Thyroid gland (tissue), 4 donors: Measurements from ENCODE around the gene CPXM1. TPM values are rescaled to one million over a fixed set of nuclear protein-coding genes. Genes with fewer than 3 reads are reported as not detected.

Source experiments
- DNase-seq, 2 donors: peaks; one replicate each; pipeline ENCODE4 v3.0.0-alpha.2; 2019
- H3K27ac ChIP-seq, 3 donors: fragments of 200-600 bp; sonication (generic); 1 replicate in 2 of 3; 2 replicates in 1 of 3; pipeline ENCODE4 v1.5.1; 2016 to 2019; ENCODE audit warnings: mild to moderate bottlenecking in 1 of 3, moderate library complexity in 1 of 3
- H3K27me3 ChIP-seq: fragments of 200-600 bp; sonication (generic); one replicate; pipeline ENCODE4 v1.5.1; 2019
- H3K36me3 ChIP-seq, 2 donors: fragments of 200-600 bp; sonication (generic); one replicate each; pipeline ENCODE4 v1.5.1; 2016 to 2019
- H3K4me1 ChIP-seq, 2 donors: fragments of 200-600 bp; sonication (generic); one replicate each; pipeline ENCODE4 v1.5.1; 2017 to 2019
- H3K4me3 ChIP-seq, 3 donors: fragments of 200-600 bp; sonication (generic); replicated peaks in 1 of 3; 1 replicate in 2 of 3; 2 replicates in 1 of 3; pipeline ENCODE4 v1.5.1; 2016; ENCODE audit warnings: mild to moderate bottlenecking in 1 of 3
- H3K9me3 ChIP-seq: fragments of 200-600 bp; sonication (generic); one replicate; pipeline ENCODE4 v1.5.1; 2017
- CTCF ChIP-seq, 6 experiments: fragments of 200-600 bp in 3 of 6; fragments of 450-650 bp in 3 of 6; sonication (generic) in 3 of 6; IDR thresholded peaks; one replicate each; pipeline ENCODE4 v1.5.1; 2016 to 2019; ENCODE audit warnings: antibody characterized with exemption in 6 of 6, mild to moderate bottlenecking in 2 of 6, inconsistent platforms in 1 of 6, moderate library complexity in 1 of 6
- POLR2A ChIP-seq, 2 donors: fragments of 450-650 bp; IDR thresholded peaks; one replicate each; pipeline ENCODE4 v1.6.1; 2017; ENCODE audit warnings: antibody characterized with exemption in 2 of 2, mild to moderate bottlenecking in 2 of 2, moderate library complexity in 1 of 2
- WGBS, 2 donors: methylation state at CpG; one replicate each; pipeline ENCODE4 v1.1.5; 2017; 5-methylcytosine and 5-hydroxymethylcytosine counted together
- intact Hi-C: fragments of 100-400 bp; cut with DNase I; formaldehyde crosslinking; loops from one replicate; pipeline ENCODE4 v1.15.1; 2023
- total RNA-seq, 4 donors: library from RNA; depleted of rRNA; stranded (reverse); fragments of >200 nt; gene quantifications; one replicate each; pipeline ENCODE4 v1.2.3, GENCODE V29; 2016

The CPXM1 gene
- total RNA-seq, 4 donors from 2014 or later, result 1.3 to 38.5 (median 16.5) TPM

- DNase-seq, result no peak
- H3K27me3 ChIP-seq, result no peaks in the 10 kb centered on the region
- TF ChIP-seq POLR2A (IDR thresholded peaks at IDR 0.05), result no peak
- no peak for TF ChIP-seq CTCF (IDR thresholded peaks at IDR 0.05)
- H3K4me3 ChIP-seq, result no peak overlapping the region
- peaks cover 11 to 12% of the 10 kb centered on the region in 2 donors for H3K4me1 ChIP-seq
- no peak overlapping the region for H3K27ac ChIP-seq
- 88 to 90% methylated on average over 12 to 16 of the region's 16 CpGs for WGBS, 2 donors
- H3K9me3 ChIP-seq, result no peaks in the 10 kb centered on the region
- intact Hi-C loops, result no loop called here
- H3K36me3 ChIP-seq, result no peaks in the 10 kb centered on the region
These were observed 3.1 kb downstream of the CPXM1 start for GRCh38 chr20:2797136-2797983.

- H3K9me3 ChIP-seq, result no peaks in the 10 kb centered on the region
- H3K27me3 ChIP-seq, result no peaks in the 10 kb centered on the region
- H3K4me3 ChIP-seq, result no peak overlapping the region
- H3K27ac ChIP-seq, result no peak overlapping the region
- intact Hi-C loops, result no loop called here
- TF ChIP-seq POLR2A (IDR thresholded peaks at IDR 0.05) (no peak), CTCF (IDR thresholded peaks at IDR 0.05) (no peak)
- no peak for DNase-seq
- whole genome bisulfite sequencing, 2 donors, result 92 to 94% methylated on average over 15 to 18 of the region's 20 CpGs
- H3K36me3 ChIP-seq, result no peaks in the 10 kb centered on the region
- peaks cover 10 to 11% of the 10 kb centered on the region in 2 donors for H3K4me1 ChIP-seq
These were observed 4.3 kb downstream of the CPXM1 start for GRCh38 chr20:2796011-2796660.

DNA sequence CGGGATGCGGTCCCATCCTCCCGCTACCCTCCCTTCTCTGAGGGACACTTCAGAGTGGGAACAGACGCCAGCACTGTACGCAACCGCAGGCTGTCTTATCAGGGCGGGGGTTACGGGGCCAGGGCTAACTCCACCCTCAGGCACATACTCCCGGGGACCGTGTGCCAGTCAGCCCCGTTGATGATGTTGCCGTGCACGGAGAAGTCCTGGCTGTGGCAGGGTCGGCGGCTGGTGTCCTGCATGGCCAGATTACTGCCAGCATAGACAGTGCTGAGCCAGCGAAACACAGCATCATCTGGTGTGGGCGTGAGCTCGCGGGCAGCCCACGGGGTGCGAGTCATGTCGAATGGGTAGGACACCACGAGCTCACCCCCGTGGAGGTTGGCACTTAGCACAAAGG is 5.0 kb downstream of the CPXM1 start:
- H3K36me3 ChIP-seq, result no peaks in the 10 kb centered on the region
- H3K4me1 ChIP-seq, result peaks cover 3 to 7% of the 10 kb centered on the region in 2 donors
- no peaks in the 10 kb centered on the region for H3K9me3 ChIP-seq
- intact Hi-C loops, result no loop called here
- no peak overlapping the region for H3K4me3 ChIP-seq
- TF ChIP-seq POLR2A (IDR thresholded peaks at IDR 0.05) (no peak), CTCF (IDR thresholded peaks at IDR 0.05) (no peak)
- H3K27ac ChIP-seq, result no peak overlapping the region
- no peak for DNase-seq
- no peaks in the 10 kb centered on the region for H3K27me3 ChIP-seq
- 92 to 94% methylated on average over 17 to 24 of the region's 24 CpGs for WGBS, 2 donors

DNA sequence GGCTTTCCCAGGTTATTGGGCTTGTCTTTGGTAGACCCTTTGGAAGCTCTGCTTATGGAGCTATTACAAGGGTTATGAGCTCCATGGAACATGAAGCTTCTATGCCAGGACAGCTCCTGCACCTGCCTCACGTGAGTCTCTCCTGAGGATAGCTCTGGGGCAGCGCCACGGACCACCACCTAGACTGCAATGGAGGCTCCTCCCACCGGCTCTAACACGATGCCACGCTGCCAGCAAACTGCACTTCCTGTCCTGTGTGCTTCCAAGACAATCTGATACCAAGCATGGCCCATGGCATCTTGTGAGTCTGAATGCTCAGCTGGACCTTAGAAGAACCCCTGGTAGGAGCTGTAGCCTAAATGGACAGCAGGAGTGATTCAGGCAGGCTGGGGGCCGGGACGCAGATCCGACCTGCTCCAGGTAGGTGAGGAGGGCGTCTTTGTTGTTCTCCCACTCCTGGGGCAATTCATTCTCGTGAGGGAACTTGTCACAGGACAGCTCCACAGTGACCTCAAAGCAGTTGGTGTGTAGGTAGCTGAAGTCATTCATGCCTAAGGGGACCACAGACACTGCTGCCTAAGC is 5.5 kb downstream of the CPXM1 start:
- no peaks in the 10 kb centered on the region for H3K9me3 ChIP-seq
- no peaks in the 10 kb centered on the region for H3K36me3 ChIP-seq
- intact Hi-C loops, result no loop called here
- H3K27me3 ChIP-seq, result no peaks in the 10 kb centered on the region
- no peak overlapping the region for H3K27ac ChIP-seq
- TF ChIP-seq CTCF (IDR thresholded peaks at IDR 0.05) (no peak), POLR2A (IDR thresholded peaks at IDR 0.05) (no peak)
- H3K4me1 ChIP-seq, result peaks cover 0 to 2% of the 10 kb centered on the region in 2 donors
- 85 to 87% methylated on average over 9 to 11 of the region's 11 CpGs for WGBS, 2 donors
- DNase-seq, result no peak
- H3K4me3 ChIP-seq, result no peak overlapping the region
